GM21737 (cell line): Measurements from ENCODE around the gene LRRN3.

Experiments used
- ATAC-seq: cut with Tn5 transposase; IDR thresholded peaks from one replicate; pipeline ENCODE4 v1.9.1; 2021; ENCODE audit warnings: mild to moderate bottlenecking, moderate library complexity; ENCODE audit not compliant: unreplicated experiment

LRRN3 gene

GRCh38 chr7:111159426-111159825 lies 68.5 kb downstream of the LRRN3 start:
- ATAC-seq, result no peak

GRCh38 chr7:111160297-111160696 lies 69.4 kb downstream of the LRRN3 start:
- ATAC-seq, result no peak

DNA sequence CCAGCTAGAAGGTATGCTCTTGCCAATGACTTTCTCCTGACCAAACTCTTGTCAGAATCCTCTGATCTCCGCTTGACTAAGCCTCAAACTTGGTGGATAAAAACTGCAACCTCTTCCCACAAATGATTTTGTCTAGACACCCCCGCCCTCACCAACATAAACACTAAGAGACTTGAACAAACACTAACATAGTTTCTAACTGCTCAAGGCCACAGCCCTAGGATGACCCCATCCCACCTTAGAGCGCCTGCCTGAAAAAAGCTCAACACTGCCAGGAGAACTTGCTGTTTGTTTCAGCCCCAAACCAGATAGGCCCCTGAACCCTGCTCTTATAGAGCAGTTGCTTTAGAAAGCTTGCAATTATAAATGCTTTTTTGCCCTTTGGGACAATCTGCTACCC lies 71.8 kb downstream of the LRRN3 start:
- ATAC-seq, result no peak

- no peak for ATAC-seq
Observed at GRCh38 chr7:111164442-111164841, 73.5 kb downstream of the LRRN3 start.

- ATAC-seq, result no peak
Observed at GRCh38 chr7:111168182-111168581, 77.3 kb downstream of the LRRN3 start.

GRCh38 chr7:111172564-111173257 lies 81.8 kb downstream of the LRRN3 start:
- ATAC-seq, result no peak

DNA sequence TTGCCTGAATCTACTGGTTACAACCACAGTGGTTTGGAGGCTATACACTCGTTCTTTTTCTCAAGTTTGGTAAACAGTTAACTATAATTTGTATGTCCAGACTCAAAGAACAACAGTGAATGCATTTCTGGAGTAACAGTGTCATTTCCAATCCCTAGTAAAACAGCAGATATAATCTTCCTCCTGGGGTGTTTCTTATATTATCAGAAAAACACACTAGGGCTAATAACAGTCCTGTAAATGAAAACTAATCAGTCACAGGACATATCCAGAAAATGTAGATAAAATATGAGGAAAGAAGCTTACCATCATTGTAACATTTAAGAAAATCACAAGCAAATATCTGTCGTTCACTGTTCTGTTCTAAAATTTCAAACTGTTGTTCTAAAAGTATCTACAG lies 82.6 kb downstream of the LRRN3 start:
- ATAC-seq, result no peak

DNA sequence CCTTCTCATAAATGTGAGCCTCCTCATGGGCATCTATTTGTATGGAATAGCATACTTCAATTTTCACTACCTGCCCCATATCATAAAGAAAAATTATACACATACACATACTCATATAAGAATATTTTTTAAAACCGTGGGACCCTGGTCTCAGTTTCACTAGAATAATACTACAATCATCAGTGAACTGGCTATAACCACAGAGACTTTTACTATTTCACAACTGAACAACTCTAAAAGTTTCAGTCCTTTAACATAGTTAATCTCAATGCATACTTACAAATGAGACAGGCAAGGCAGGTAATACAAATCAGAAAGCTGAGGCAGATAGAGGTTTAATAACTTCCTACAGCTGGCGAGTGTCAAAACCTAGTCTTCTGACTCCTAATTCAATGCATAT lies 83.1 kb downstream of the LRRN3 start:
- no peak for ATAC-seq

- ATAC-seq, result no peak
Observed at GRCh38 chr7:111174510-111174909, 83.6 kb downstream of the LRRN3 start.
